ENCODE data around the gene PLCD3.

DNA sequence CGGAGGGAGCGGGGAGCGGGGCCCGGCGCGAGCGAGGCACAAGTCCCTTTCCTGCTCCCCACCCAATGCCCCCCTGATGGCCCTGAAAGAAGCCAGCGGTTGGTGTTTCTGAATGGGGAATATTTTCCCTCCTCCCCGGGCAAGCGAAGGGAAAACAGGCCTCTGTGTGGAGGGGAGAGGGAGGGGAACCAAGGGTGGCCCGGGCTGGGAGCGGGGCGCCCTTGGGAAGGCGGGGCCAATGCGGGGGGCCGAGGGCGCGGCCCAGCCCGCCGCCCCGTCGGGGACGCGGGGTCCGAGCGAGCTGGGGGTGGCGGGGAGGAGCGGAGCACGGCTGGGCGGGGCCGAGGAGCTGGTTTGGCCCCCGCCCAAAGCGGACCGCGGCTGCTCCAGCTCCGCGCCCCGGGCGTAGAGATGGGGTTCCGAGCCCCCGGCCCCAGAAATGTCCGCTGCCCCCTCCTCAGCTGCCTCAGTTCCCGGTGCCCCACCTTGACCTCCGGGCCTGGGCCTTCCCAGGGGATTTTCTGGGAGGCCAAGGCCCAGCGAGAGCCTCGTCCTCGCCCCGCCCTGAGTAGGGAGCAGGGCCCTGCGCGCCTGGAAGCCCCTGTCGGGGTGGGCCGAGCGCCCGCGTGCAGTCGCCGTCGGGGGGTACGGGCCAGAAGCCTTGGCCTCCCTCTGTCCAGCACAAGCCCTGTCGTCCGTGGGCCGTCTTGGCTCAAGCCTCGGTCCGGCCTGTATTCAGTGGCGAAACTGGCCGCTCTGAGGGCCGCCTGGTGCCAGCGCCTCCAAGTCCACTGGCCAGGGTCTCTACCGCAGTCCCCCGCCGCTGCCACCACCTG lies 12.1 kb upstream of the PLCD3 start:
- TF ChIP-seq, protein P1, sequence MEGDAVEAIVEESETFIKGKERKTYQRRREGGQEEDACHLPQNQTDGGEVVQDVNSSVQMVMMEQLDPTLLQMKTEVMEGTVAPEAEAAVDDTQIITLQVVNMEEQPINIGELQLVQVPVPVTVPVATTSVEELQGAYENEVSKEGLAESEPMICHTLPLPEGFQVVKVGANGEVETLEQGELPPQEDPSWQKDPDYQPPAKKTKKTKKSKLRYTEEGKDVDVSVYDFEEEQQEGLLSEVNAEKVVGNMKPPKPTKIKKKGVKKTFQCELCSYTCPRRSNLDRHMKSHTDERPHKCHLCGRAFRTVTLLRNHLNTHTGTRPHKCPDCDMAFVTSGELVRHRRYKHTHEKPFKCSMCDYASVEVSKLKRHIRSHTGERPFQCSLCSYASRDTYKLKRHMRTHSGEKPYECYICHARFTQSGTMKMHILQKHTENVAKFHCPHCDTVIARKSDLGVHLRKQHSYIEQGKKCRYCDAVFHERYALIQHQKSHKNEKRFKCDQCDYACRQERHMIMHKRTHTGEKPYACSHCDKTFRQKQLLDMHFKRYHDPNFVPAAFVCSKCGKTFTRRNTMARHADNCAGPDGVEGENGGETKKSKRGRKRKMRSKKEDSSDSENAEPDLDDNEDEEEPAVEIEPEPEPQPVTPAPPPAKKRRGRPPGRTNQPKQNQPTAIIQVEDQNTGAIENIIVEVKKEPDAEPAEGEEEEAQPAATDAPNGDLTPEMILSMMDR (IDR thresholded peaks at IDR 0.05; ENCODE audit: low read depth, low read length, poor library complexity, severe bottlenecking) = no peak
- peak; percentile 61; the same call in 1 of the 2 replicates for TF ChIP-seq EZH2phosphoT487 (IDR thresholded peaks at IDR 0.05; ENCODE audit: borderline replicate concordance, low read length)

All from DOHH2 (cell line).